Effector memory CD4-positive, alpha-beta T cell (primary cell): ENCODE data around the gene RBL2.
"Not testable (repeated sequence)": the region's sequence is repeated elsewhere in the genome, so short reads cannot be mapped to it uniquely, and the experiment has no call there.

ENCODE experiments used
- DNase-seq, 3 donors: peaks; one replicate each; pipeline ENCODE4 v3.0.0-alpha.2; 2020
- H3K27ac ChIP-seq: 2 replicates; pipeline ENCODE4 v1.7.0; 2013; ENCODE audit warnings: mild to moderate bottlenecking, low read length, moderate library complexity; ENCODE audit not compliant: insufficient read depth, poor library complexity, severe bottlenecking
- H3K27me3 ChIP-seq: replicated peaks from 2 replicates; pipeline ENCODE4 v1.7.0; 2013; ENCODE audit warnings: mild to moderate bottlenecking, low read length; ENCODE audit not compliant: insufficient read depth, control insufficient read depth, poor library complexity, severe bottlenecking
- H3K36me3 ChIP-seq: 2 replicates; pipeline ENCODE4 v1.7.0; 2013; ENCODE audit warnings: mild to moderate bottlenecking, low read length, moderate library complexity; ENCODE audit not compliant: control insufficient read depth, insufficient read depth
- H3K4me1 ChIP-seq: 2 replicates; pipeline ENCODE4 v1.7.0; 2013; ENCODE audit warnings: low read length, mild to moderate bottlenecking; ENCODE audit not compliant: control insufficient read depth, insufficient read depth, poor library complexity, severe bottlenecking
- H3K4me3 ChIP-seq: 2 replicates; pipeline ENCODE4 v1.7.0; 2013; ENCODE audit warnings: low read length, low read depth, mild to moderate bottlenecking; ENCODE audit not compliant: insufficient read depth, poor library complexity, severe bottlenecking
- H3K9me3 ChIP-seq: 2 replicates; pipeline ENCODE4 v1.7.0; 2013; ENCODE audit warnings: mild to moderate bottlenecking, low read length, moderate library complexity; ENCODE audit not compliant: control insufficient read depth

Gene RBL2

GRCh38 chr16:53421248-53421647 lies 13.0 kb upstream of the RBL2 start:
- no peak overlapping the region for H3K4me3 ChIP-seq
- no peaks in the 10 kb centered on the region for H3K4me1 ChIP-seq
- H3K27me3 ChIP-seq: no peaks in the 10 kb centered on the region
- DNase-seq: no peak
- H3K36me3 ChIP-seq: no peaks in the 10 kb centered on the region
- H3K9me3 ChIP-seq: no peaks in the 10 kb centered on the region
- H3K27ac ChIP-seq: no peak overlapping the region

GRCh38 chr16:53423968-53424367 lies 10.3 kb upstream of the RBL2 start:
- H3K4me3 ChIP-seq, H3K4me1 ChIP-seq, H3K36me3 ChIP-seq, H3K9me3 ChIP-seq, DNase-seq, H3K27ac ChIP-seq, H3K27me3 ChIP-seq: not testable (repeated sequence)

- DNase-seq: no peak
- H3K4me1 ChIP-seq: no peaks in the 10 kb centered on the region
- no peaks in the 10 kb centered on the region for H3K36me3 ChIP-seq
- no peaks in the 10 kb centered on the region for H3K27me3 ChIP-seq
- H3K4me3 ChIP-seq: no peak overlapping the region
- H3K27ac ChIP-seq: no peak overlapping the region
- H3K9me3 ChIP-seq: no peaks in the 10 kb centered on the region
These were observed 5.6 kb upstream of the RBL2 start for GRCh38 chr16:53428681-53429080.

- Histone ChIP-seq H3K27ac (no peak overlapping the region), H3K9me3 (no peaks in the 10 kb centered on the region), H3K27me3 (no peaks in the 10 kb centered on the region), H3K4me1 (peaks cover 3% of the 10 kb centered on the region), H3K4me3 (no peak overlapping the region), H3K36me3 (no peaks in the 10 kb centered on the region)
- no peak for DNase-seq
These were observed 4.9 kb upstream of the RBL2 start for GRCh38 chr16:53429221-53429943.

- Histone ChIP-seq H3K9me3 (no peaks in the 10 kb centered on the region), H3K27me3 (no peaks in the 10 kb centered on the region), H3K4me1 (peaks cover 3% of the 10 kb centered on the region), H3K36me3 (no peaks in the 10 kb centered on the region), H3K4me3 (no peak overlapping the region), H3K27ac (no peak overlapping the region)
- DNase-seq: no peak
These were observed 3.9 kb upstream of the RBL2 start for GRCh38 chr16:53430363-53430762.

- peak overlapping the region; percentile 97 for H3K27ac ChIP-seq
- no peak for DNase-seq
These were observed 762 bp upstream of the RBL2 start for GRCh38 chr16:53433509-53433908.

GRCh38 chr16:53433930-53434376 lies 318 bp upstream of the RBL2 start:
- Histone ChIP-seq H3K9me3 (no peaks in the 10 kb centered on the region), H3K36me3 (peaks cover 6% of the 10 kb centered on the region)

More at GRCh38 chr16:53433509-53433908, 762 bp upstream of the RBL2 start:
- Histone ChIP-seq H3K4me3 (no peak overlapping the region), H3K27me3 (no peaks in the 10 kb centered on the region), H3K9me3 (no peaks in the 10 kb centered on the region), H3K36me3 (peaks cover 6% of the 10 kb centered on the region), H3K4me1 (peaks cover 20% of the 10 kb centered on the region)

GRCh38 chr16:53435066-53435688 lies 906 bp downstream of the RBL2 start:
- H3K27ac ChIP-seq: peak overlapping the region; percentile 97
- peak overlapping the region; percentile 95 for H3K4me3 ChIP-seq
- no peaks in the 10 kb centered on the region for H3K27me3 ChIP-seq
- peaks cover 12% of the 10 kb centered on the region for H3K36me3 ChIP-seq
- no peaks in the 10 kb centered on the region for H3K9me3 ChIP-seq
- peaks cover 26% of the 10 kb centered on the region for H3K4me1 ChIP-seq
- peak; percentile 51 to 68 (median 63) for DNase-seq

More at GRCh38 chr16:53433930-53434376, 318 bp upstream of the RBL2 start:
- no peak for DNase-seq
- peak overlapping the region; percentile 97 for H3K27ac ChIP-seq
- peaks cover 20% of the 10 kb centered on the region for H3K4me1 ChIP-seq
- H3K27me3 ChIP-seq: no peaks in the 10 kb centered on the region
- H3K4me3 ChIP-seq: peak overlapping the region; percentile 95

- Histone ChIP-seq H3K36me3 (peaks cover 42% of the 10 kb centered on the region), H3K4me1 (peaks cover 22% of the 10 kb centered on the region), H3K27me3 (no peaks in the 10 kb centered on the region), H3K27ac (no peak overlapping the region), H3K9me3 (no peaks in the 10 kb centered on the region), H3K4me3 (no peak overlapping the region)
- DNase-seq: no peak
These were observed 5.9 kb downstream of the RBL2 start for GRCh38 chr16:53440125-53440524.

- Histone ChIP-seq H3K36me3 (peaks cover 30% of the 10 kb centered on the region), H3K27me3 (no peaks in the 10 kb centered on the region), H3K27ac (peak overlapping the region; percentile 15), H3K9me3 (no peaks in the 10 kb centered on the region), H3K4me3 (no peak overlapping the region), H3K4me1 (peaks cover 12% of the 10 kb centered on the region)
- DNase-seq: no peak
These were observed 11.3 kb downstream of the RBL2 start for GRCh38 chr16:53445534-53445933.
